HEK293 (cell line): ENCODE measurements around the gene DICER1.

Experiments used
- CTCF ChIA-PET: fragments of 350-600 bp; formaldehyde crosslinking; extraction: SDS; loops from one replicate; lab custom pipeline; 2021; ENCODE audit warnings: antibody characterized with exemption; lab: Yijun Ruan, JAX
- POLR2A ChIA-PET: fragments of 300-600 bp; formaldehyde crosslinking; extraction: SDS; loops from one replicate; lab custom pipeline; 2020; ENCODE audit warnings: antibody characterized with exemption, inconsistent platforms; lab: Yijun Ruan, JAX
- H3K27ac ChIP-seq: fragments of 200-500 bp; sonication (Bioruptor generic); 2 replicates; pipeline ENCODE4 v1.5.1; 2014; ENCODE audit warnings: low read depth, low read length, control low read depth, inconsistent platforms; ENCODE audit errors: extremely low read depth
- H3K36me3 ChIP-seq, 2 experiments: fragments of 200-500 bp in 1 of 2; sonication (Bioruptor generic) in 1 of 2; 1 replicate in 1 of 2; 2 replicates in 1 of 2; pipeline ENCODE4 v1.5.1; 2014 to 2017; ENCODE audit warnings: inconsistent platforms in 2 of 2, low read length in 2 of 2; ENCODE audit not compliant: control insufficient read depth in 2 of 2, insufficient read depth in 1 of 2
- H3K4me1 ChIP-seq: fragments of 200-500 bp; sonication (Bioruptor generic); 2 replicates; pipeline ENCODE4 v1.5.1; 2014; ENCODE audit warnings: mild to moderate bottlenecking, low read length, inconsistent platforms; ENCODE audit not compliant: control insufficient read depth, insufficient read depth
- H3K4me3 ChIP-seq: 2 replicates; pipeline ENCODE4 v1.5.1; 2011; ENCODE audit warnings: low read depth, mild to moderate bottlenecking, control low read depth, low read length, moderate library complexity
- H3K9me3 ChIP-seq: fragments of 200-500 bp; sonication (Bioruptor generic); 2 replicates; pipeline ENCODE4 v1.5.1; 2014; ENCODE audit warnings: low read depth, low read length, inconsistent platforms; ENCODE audit not compliant: control insufficient read depth, insufficient read depth
- BCL11B ChIP-seq: fragments of 450-650 bp; formaldehyde crosslinking; IDR thresholded peaks from 2 replicates; pipeline ENCODE4 v1.5.1; 2016; ENCODE audit warnings: low read depth, missing biosample characterization, missing genetic modification characterization
- BCL6B ChIP-seq: fragments of 450-650 bp; formaldehyde crosslinking; IDR thresholded peaks from 2 replicates; pipeline ENCODE4 v1.5.1; 2017; ENCODE audit warnings: missing biosample characterization, missing genetic modification characterization
- INSM2 ChIP-seq: fragments of 450-650 bp; formaldehyde crosslinking; IDR thresholded peaks from 2 replicates; pipeline ENCODE4 v1.5.1; 2016; ENCODE audit warnings: missing biosample characterization, missing genetic modification characterization
- RBAK ChIP-seq: fragments of 450-650 bp; formaldehyde crosslinking; IDR thresholded peaks from 2 replicates; pipeline ENCODE4 v1.5.1; 2016; ENCODE audit warnings: missing biosample characterization, missing genetic modification characterization
- SCRT1 ChIP-seq: fragments of 450-650 bp; formaldehyde crosslinking; IDR thresholded peaks from 2 replicates; pipeline ENCODE4 v1.5.1; 2016; ENCODE audit warnings: missing biosample characterization, missing genetic modification characterization, borderline replicate concordance
- YY2 ChIP-seq: fragments of 450-650 bp; formaldehyde crosslinking; IDR thresholded peaks from 2 replicates; pipeline ENCODE4 v1.5.1; 2016; ENCODE audit warnings: missing biosample characterization, missing genetic modification characterization
- ZFP69B ChIP-seq: fragments of 450-650 bp; formaldehyde crosslinking; IDR thresholded peaks from 2 replicates; pipeline ENCODE4 v1.5.1; 2016; ENCODE audit warnings: missing biosample characterization, missing genetic modification characterization
- ZNF202 ChIP-seq: fragments of 450-650 bp; formaldehyde crosslinking; IDR thresholded peaks from 2 replicates; pipeline ENCODE4 v1.5.1; 2016; ENCODE audit warnings: missing biosample characterization, missing genetic modification characterization, borderline replicate concordance
- ZNF280C ChIP-seq: fragments of 450-650 bp; formaldehyde crosslinking; IDR thresholded peaks from 2 replicates; pipeline ENCODE4 v1.5.1; 2016; ENCODE audit warnings: missing biosample characterization, missing genetic modification characterization
- ZNF311 ChIP-seq: fragments of 450-650 bp; formaldehyde crosslinking; IDR thresholded peaks from 2 replicates; pipeline ENCODE4 v1.5.1; 2017; ENCODE audit warnings: missing biosample characterization, missing genetic modification characterization, borderline replicate concordance
- ZNF518A ChIP-seq: fragments of 450-650 bp; formaldehyde crosslinking; conservative IDR thresholded peaks from 2 replicates; pipeline ENCODE4 v1.5.1; 2016; ENCODE audit warnings: low read depth, missing biosample characterization, missing genetic modification characterization
- ZNF549 ChIP-seq: fragments of 450-650 bp; IDR thresholded peaks from 2 replicates; pipeline ENCODE4 v1.5.1; 2018; ENCODE audit warnings: missing biosample characterization, missing genetic modification characterization, mild to moderate bottlenecking, inconsistent platforms, moderate library complexity
- ZNF560 ChIP-seq: fragments of 450-650 bp; formaldehyde crosslinking; IDR thresholded peaks from 2 replicates; pipeline ENCODE4 v1.5.1; 2017; ENCODE audit warnings: missing biosample characterization, missing genetic modification characterization, borderline replicate concordance
- ZNF561 ChIP-seq: fragments of 450-650 bp; IDR thresholded peaks from 2 replicates; pipeline ENCODE4 v1.5.1; 2018; ENCODE audit warnings: missing biosample characterization, missing genetic modification characterization, borderline replicate concordance
- ZNF626 ChIP-seq: fragments of 450-650 bp; sonication (Bioruptor Pico); formaldehyde crosslinking; IDR thresholded peaks from 2 replicates; pipeline ENCODE4 v1.5.1; 2018; ENCODE audit warnings: missing biosample characterization, missing genetic modification characterization, inconsistent platforms
- ZNF658 ChIP-seq: fragments of 450-650 bp; formaldehyde crosslinking; IDR thresholded peaks from 2 replicates; pipeline ENCODE4; 2016; ENCODE audit warnings: missing biosample characterization, missing genetic modification characterization
- TF ChIP-seq, protein P1 (sequence below): fragments of 450-650 bp; formaldehyde crosslinking; IDR thresholded peaks from 2 replicates; pipeline ENCODE4 v1.5.1; 2016; ENCODE audit warnings: missing biosample characterization, missing genetic modification characterization, borderline replicate concordance
- TF ChIP-seq, protein P2 (sequence below): fragments of 450-650 bp; formaldehyde crosslinking; IDR thresholded peaks from 2 replicates; pipeline ENCODE4; 2016; ENCODE audit warnings: missing biosample characterization, missing genetic modification characterization
- TF ChIP-seq, protein P3 (sequence below): fragments of 450-650 bp; formaldehyde crosslinking; IDR thresholded peaks from 2 replicates; pipeline ENCODE4 v1.5.1; 2016; ENCODE audit warnings: missing biosample characterization, missing genetic modification characterization

Gene DICER1

GRCh38 chr14:95095996-95096395 lies 61.3 kb downstream of the DICER1 start (continued):
- TF ChIP-seq ZNF518A (tag by site-specific recombination) (no peak), ZNF658 (no peak), ZNF311 (tag by site-specific recombination) (no peak), ZNF280C (tag by site-specific recombination) (no peak), ZNF202 (tag by site-specific recombination) (no peak), ZNF626 (no peak), BCL6B (tag by site-specific recombination) (no peak), ZFP69B (tag by site-specific recombination) (no peak), YY2 (tag by site-specific recombination) (no peak)
- TF ChIP-seq, protein P1, sequence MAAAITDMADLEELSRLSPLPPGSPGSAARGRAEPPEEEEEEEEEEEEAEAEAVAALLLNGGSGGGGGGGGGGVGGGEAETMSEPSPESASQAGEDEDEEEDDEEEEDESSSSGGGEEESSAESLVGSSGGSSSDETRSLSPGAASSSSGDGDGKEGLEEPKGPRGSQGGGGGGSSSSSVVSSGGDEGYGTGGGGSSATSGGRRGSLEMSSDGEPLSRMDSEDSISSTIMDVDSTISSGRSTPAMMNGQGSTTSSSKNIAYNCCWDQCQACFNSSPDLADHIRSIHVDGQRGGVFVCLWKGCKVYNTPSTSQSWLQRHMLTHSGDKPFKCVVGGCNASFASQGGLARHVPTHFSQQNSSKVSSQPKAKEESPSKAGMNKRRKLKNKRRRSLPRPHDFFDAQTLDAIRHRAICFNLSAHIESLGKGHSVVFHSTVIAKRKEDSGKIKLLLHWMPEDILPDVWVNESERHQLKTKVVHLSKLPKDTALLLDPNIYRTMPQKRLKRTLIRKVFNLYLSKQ (tag by site-specific recombination), result no peak
- TF ChIP-seq, protein P2, sequence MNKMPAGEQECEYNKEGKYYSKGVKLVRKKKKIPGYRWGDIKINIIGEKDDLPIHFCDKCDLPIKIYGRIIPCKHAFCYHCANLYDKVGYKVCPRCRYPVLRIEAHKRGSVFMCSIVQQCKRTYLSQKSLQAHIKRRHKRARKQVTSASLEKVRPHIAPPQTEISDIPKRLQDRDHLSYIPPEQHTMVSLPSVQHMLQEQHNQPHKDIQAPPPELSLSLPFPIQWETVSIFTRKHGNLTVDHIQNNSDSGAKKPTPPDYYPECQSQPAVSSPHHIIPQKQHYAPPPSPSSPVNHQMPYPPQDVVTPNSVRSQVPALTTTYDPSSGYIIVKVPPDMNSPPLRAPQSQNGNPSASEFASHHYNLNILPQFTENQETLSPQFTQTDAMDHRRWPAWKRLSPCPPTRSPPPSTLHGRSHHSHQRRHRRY (tag by site-specific recombination), result no peak

GRCh38 chr14:95092723-95093122 lies 64.6 kb downstream of the DICER1 start:
- Histone ChIP-seq H3K4me3 (no peak overlapping the region), H3K9me3 (no peaks in the 10 kb centered on the region), H3K27ac (no peak overlapping the region), H3K36me3 (peaks cover 29 to 82% of the 10 kb centered on the region in 2 experiments; a peak in 2 of 3 replicates), H3K4me1 (no peaks in the 10 kb centered on the region)
- ChIA-PET POLR2A (interaction anchor here (1.5 kb wide), 1 partner anchor 322 kb away, joined by 3 read pairs; no protein-coding TSS in a partner anchor), CTCF (no interaction called here)
- TF ChIP-seq, protein P3, sequence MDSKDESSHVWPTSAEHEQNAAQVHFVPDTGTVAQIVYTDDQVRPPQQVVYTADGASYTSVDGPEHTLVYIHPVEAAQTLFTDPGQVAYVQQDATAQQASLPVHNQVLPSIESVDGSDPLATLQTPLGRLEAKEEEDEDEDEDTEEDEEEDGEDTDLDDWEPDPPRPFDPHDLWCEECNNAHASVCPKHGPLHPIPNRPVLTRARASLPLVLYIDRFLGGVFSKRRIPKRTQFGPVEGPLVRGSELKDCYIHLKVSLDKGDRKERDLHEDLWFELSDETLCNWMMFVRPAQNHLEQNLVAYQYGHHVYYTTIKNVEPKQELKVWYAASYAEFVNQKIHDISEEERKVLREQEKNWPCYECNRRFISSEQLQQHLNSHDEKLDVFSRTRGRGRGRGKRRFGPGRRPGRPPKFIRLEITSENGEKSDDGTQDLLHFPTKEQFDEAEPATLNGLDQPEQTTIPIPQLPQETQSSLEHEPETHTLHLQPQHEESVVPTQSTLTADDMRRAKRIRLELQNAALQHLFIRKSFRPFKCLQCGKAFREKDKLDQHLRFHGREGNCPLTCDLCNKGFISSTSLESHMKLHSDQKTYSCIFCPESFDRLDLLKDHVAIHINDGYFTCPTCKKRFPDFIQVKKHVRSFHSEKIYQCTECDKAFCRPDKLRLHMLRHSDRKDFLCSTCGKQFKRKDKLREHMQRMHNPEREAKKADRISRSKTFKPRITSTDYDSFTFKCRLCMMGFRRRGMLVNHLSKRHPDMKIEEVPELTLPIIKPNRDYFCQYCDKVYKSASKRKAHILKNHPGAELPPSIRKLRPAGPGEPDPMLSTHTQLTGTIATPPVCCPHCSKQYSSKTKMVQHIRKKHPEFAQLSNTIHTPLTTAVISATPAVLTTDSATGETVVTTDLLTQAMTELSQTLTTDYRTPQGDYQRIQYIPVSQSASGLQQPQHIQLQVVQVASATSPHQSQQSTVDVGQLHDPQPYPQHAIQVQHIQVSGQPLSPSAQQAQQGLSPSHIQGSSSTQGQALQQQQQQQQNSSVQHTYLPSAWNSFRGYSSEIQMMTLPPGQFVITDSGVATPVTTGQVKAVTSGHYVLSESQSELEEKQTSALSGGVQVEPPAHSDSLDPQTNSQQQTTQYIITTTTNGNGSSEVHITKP (tag by site-specific recombination), result no peak
- no peak for TF ChIP-seq INSM2 (tag by site-specific recombination)
- no peak for TF ChIP-seq SCRT1 (tag by site-specific recombination)
- no peak for TF ChIP-seq ZNF549 (tag by site-specific recombination)
- no peak for TF ChIP-seq ZNF561
- no peak for TF ChIP-seq ZNF560 (tag by site-specific recombination)
- no peak for TF ChIP-seq RBAK
- no peak for TF ChIP-seq BCL11B
